IPS-NIHi7 (cell line): ENCODE results near the gene EPHB2.

ENCODE experiments used
- DNase-seq: peaks from one replicate; pipeline ENCODE4 v3.0.0; 2012; ENCODE audit warnings: mixed read lengths; ENCODE audit errors: extremely low spot score

Gene EPHB2

GRCh38 chr1:22751124-22751531, 40.5 kb downstream of the EPHB2 start:
- no peak for DNase-seq

GRCh38 chr1:22752339-22752738, 41.7 kb downstream of the EPHB2 start:
- DNase-seq = no peak

GRCh38 chr1:22753481-22753971, 42.9 kb downstream of the EPHB2 start:
- no peak for DNase-seq

- no peak for DNase-seq
Observed at GRCh38 chr1:22754106-22754768, 43.6 kb downstream of the EPHB2 start.

- DNase-seq = no peak
Observed at GRCh38 chr1:22754824-22755223, 44.2 kb downstream of the EPHB2 start.

- no peak for DNase-seq
Observed at GRCh38 chr1:22755641-22756040, 45.0 kb downstream of the EPHB2 start.

GRCh38 chr1:22756125-22756735, 45.6 kb downstream of the EPHB2 start:
- DNase-seq = no peak

- DNase-seq = no peak
Observed at GRCh38 chr1:22760455-22760854, 49.8 kb downstream of the EPHB2 start.

GRCh38 chr1:22761101-22761500, 50.5 kb downstream of the EPHB2 start:
- DNase-seq = no peak

GRCh38 chr1:22761821-22762220, 51.2 kb downstream of the EPHB2 start:
- DNase-seq = no peak

- DNase-seq = no peak
Observed at GRCh38 chr1:22763487-22764200, 53.0 kb downstream of the EPHB2 start.

- no peak for DNase-seq
Observed at GRCh38 chr1:22767852-22768251, 57.2 kb downstream of the EPHB2 start.

GRCh38 chr1:22769932-22770331, 59.3 kb downstream of the EPHB2 start:
- no peak for DNase-seq

GRCh38 chr1:22772014-22772413, 61.4 kb downstream of the EPHB2 start:
- DNase-seq = no peak

GRCh38 chr1:22773981-22774832, 63.6 kb downstream of the EPHB2 start:
- no peak for DNase-seq

- no peak for DNase-seq
Observed at GRCh38 chr1:22774833-22775182, 64.2 kb downstream of the EPHB2 start.

- no peak for DNase-seq
Observed at GRCh38 chr1:22775478-22775877, 64.8 kb downstream of the EPHB2 start.

GRCh38 chr1:22776035-22776613, 65.5 kb downstream of the EPHB2 start:
- no peak for DNase-seq

- no peak for DNase-seq
Observed at GRCh38 chr1:22777388-22778057, 66.9 kb downstream of the EPHB2 start.

- DNase-seq = no peak
Observed at GRCh38 chr1:22778408-22778807, 67.8 kb downstream of the EPHB2 start.

- DNase-seq = no peak
Observed at GRCh38 chr1:22778862-22779520, 68.4 kb downstream of the EPHB2 start.
